CD4-positive, alpha-beta T cell treated with Interleukin-15 for 1 hour (primary cell): ENCODE results near the gene TMEM248.
"Not testable (repeated sequence)": the region's sequence is repeated elsewhere in the genome, so short reads cannot be mapped to it uniquely, and the experiment has no call there.

Source experiments
- DNase-seq: peaks from one replicate; pipeline ENCODE4 v3.0.0-alpha.2; 2020

TMEM248 gene

GRCh38 chr7:66952343-66953043 is 31.5 kb downstream of the TMEM248 start:
- no peak for DNase-seq

DNA sequence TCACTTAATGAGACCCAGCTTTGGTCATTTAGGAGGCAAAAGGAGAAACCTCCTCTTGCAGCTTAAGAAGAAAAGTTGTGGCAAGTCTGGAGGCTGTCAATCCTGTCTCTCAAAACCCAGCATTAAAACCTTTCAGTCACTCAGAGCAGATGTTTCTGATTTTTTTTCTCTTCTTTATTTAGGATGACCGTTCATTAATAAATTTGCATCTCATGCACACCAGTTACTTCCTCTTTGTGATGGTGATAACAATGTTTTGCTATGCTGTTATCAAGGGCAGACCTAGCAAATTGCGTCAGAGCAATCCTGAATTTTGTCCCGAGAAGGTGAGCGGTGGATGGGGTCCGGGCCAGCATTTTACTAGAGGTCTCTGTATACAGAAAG is 32.0 kb downstream of the TMEM248 start:
- DNase-seq = no peak

GRCh38 chr7:66957595-66958290 is 36.7 kb downstream of the TMEM248 start:
- no peak for DNase-seq

GRCh38 chr7:66958538-66959350 is 37.7 kb downstream of the TMEM248 start:
- no peak for DNase-seq

GRCh38 chr7:66960192-66960591 is 39.2 kb downstream of the TMEM248 start:
- DNase-seq = no peak

DNA sequence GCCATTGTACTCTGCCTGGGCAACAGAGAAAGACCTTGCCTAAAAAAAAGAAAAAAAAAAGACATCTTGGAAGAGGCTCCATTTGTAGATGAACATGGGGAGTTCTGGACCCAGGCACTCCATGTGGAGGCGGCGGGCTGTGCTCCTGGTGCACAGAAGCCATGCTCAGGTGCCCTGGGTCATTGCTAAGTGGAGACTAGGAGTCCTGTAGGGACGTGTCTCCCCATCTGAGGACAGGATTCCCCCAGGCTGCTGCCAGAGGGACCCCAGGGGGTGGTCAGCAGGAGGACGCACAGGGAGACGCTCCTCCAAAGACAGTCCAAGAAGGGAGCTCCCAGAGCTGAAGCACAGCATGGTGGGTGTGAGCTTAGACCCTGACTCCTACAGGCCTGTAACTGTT is 40.1 kb downstream of the TMEM248 start:
- DNase-seq = no peak

GRCh38 chr7:66964411-66964810 is 43.4 kb downstream of the TMEM248 start:
- no peak for DNase-seq

DNA sequence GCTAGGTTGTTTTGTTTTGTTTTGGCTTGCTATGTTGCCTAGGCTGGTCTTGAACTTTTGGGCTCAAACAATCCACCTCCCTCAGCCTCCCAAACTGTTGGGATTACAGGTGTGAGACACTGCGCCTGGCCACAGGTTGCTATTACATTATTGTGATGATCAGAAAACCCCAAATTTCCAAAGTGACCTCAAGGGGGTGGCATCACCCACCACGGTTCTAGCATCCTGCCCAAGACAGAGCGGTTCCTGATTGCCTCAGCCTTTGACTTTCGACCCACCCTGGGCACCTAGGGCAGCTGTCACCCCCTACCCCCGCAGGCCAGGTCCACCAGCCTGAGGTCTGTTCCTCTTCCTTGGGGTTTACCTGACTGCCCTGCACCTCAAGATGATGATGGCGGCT is 46.0 kb downstream of the TMEM248 start:
- no peak for DNase-seq

DNA sequence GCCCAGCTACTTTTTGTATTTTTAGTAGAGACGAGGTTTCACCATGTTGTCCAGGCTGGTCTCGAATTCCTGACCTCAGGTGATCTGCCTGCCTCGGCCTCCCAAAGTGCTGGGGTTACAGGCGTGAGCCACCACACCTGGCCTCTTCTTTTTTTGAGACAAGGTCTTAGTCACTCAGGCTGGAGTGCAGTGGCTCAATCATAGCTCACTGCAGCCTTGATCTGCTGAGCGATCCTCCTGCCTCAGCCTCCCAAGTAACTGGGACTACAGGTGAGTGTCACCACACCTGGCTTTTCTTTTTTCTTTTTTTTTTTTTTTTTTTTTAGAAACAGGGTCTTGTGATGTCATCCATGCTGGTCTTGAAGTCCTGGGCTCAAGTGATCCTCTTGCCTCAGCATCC is 48.0 kb downstream of the TMEM248 start:
- DNase-seq = not testable (repeated sequence)

DNA sequence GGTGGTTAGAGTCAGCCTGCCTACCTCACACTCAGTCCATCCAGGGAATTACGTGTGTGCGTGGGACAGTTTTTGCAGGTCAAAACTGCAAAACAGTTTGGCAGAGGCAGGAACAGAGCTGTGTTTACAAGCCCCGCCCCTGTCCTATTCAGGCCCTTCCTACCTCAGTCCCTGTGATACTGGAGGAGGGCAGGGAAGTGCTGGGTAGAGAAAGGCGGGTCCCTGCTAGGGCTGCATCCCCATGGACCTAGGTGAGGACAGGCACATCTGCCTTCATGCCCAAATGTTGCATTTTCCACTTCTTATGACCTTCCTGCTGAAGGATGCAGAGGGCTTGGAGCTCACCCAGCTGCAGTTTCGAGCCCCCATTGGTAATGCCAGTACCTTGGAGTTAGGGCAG is 49.3 kb downstream of the TMEM248 start:
- no peak for DNase-seq

- DNase-seq = no peak
These were observed 54.1 kb downstream of the TMEM248 start for GRCh38 chr7:66974986-66975590.

DNA sequence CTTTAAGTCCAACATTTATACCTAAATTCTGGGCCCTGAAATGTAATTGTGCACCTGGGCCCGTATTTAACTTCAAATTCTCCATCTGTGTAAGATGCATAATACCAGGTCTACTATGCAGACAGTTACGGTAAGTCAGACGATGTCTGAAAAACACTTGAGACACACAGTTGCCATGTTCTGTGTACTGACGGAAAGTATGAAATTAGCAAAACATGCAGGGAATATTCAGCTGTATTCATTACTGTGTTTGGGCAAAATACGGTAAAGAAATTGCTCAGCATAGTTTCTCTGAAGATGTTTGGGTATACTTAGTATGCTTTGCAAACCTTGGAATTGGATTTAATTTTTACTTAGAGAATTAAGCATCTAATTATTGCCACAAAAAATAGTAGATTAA is 57.3 kb downstream of the TMEM248 start:
- DNase-seq = not testable (repeated sequence)

DNA sequence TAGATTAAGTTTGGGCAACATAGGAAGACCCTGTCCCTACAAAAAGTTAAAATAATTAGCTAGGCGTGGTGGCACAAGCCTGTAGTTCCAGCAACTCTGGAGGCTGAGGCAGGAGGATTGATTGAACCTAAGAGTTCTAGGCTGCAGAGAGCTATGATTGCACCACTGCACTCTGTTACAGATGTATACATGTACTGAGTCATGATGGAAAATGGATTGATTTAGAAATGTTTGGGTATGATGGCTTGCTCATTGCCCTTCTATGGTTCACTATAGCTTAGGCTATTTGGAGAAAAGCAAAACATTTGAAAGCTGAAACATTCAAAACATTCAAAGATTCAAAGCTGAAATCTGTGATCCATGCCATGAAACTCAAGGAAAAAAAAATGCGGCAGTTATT is 58.0 kb downstream of the TMEM248 start:
- DNase-seq = not testable (repeated sequence)

DNA sequence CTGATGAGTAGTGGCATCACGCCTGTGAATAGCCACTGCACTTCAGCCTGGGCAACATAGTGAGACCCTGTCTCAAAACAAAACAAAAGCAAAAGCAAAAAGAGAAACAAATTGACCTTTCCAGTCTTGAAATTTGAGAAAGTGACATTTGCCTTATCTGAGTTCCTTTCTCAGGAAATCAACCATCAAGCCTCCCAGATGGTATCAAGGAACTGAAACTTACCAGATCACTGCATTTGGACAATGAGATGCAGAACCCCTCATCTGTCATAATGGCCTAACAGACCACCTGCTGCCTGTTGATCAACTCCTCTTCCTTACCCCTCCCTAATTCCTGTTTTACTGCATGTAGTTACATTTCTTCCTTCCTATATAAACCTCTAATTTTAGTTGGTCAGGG is 59.3 kb downstream of the TMEM248 start:
- DNase-seq = not testable (repeated sequence)

DNA sequence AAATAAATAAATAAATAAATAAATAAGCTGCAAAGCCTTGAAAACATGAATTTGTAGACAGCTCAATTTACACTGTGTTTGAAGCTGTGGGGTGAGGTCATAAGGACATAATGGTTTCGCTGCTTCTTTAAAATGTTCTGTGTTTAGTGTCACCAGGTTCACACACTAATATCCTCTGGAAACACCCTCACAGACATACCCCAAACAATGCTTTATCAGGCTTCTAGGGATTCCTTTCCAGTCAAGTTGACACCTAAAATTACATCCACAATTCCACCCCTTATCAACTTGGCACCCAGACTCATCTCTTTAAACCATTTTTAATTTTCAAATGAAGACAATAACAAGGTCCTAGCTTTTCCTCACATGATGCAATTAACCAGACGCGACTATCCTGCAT is 68.5 kb downstream of the TMEM248 start:
- DNase-seq = not testable (repeated sequence)

- not testable (repeated sequence) for DNase-seq
These were observed 73.0 kb downstream of the TMEM248 start for GRCh38 chr7:66994051-66994450.

GRCh38 chr7:66994691-66995049 is 73.6 kb downstream of the TMEM248 start:
- DNase-seq = peak; percentile 81

DNA sequence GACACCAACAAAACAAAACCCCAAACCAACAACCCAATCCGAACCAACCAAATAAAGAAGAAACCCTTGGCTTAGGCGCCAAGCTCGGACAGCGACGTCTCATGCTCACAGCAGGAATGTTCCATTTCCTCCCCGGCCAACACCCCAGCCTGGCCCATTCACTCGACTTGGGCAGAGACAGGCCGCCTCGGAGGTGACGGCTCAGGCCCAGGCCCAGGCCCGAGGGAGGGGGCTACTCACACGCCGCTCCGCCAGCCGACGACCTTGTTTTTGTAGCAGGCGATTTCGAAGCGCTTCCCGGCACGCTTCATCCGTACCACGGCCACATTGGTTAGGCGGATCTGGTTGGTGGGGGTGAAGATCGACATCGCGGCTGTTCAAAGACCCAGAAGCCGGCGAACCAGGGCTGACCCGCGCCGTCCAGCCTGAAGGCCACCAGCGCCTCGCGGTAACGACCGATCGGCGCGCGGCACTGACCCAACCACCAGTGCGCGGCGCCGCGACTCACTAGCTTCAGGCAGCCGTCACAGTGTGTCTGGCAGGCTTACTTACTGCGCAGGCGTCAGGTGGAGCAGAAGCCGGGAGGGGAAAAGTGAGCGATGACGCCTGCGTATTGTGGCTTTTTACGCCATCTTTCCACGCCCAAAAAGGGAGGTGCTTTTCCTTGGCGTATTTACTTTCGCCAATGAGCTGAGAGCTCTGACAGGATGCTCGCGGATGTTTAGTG is 74.2 kb downstream of the TMEM248 start, which contains the start of gene SBDS:
Gene SBDS, minus strand, starts transcription at position 537 of the 727 bp plus-strand sequence. Its CDS starts 169 bp downstream, at position 368.
- DNase-seq = peak; percentile 98

- peak; percentile 98 for DNase-seq
These were observed 75.6 kb downstream of the TMEM248 start, which contains the start of gene TYW1 for GRCh38 chr7:66996444-66997191. TYW1 (plus strand) TSS chr7:66996833; CDS start chr7:66996979, 146 bp downstream.

GRCh38 chr7:67000601-67001258 is 79.7 kb downstream of the TMEM248 start:
- DNase-seq = not testable (repeated sequence)

- DNase-seq = not testable (repeated sequence)
These were observed 83.1 kb downstream of the TMEM248 start for GRCh38 chr7:67004145-67004544.
